Raji (cell line): ENCODE results near the gene TRIM39.

Source experiments
- POLR2A ChIP-seq: IDR thresholded peaks from 2 replicates; pipeline ENCODE4 v1.6.1; 2011; ENCODE audit warnings: low read depth, low read length, control low read depth; ENCODE audit not compliant: insufficient read depth

TRIM39 gene

DNA sequence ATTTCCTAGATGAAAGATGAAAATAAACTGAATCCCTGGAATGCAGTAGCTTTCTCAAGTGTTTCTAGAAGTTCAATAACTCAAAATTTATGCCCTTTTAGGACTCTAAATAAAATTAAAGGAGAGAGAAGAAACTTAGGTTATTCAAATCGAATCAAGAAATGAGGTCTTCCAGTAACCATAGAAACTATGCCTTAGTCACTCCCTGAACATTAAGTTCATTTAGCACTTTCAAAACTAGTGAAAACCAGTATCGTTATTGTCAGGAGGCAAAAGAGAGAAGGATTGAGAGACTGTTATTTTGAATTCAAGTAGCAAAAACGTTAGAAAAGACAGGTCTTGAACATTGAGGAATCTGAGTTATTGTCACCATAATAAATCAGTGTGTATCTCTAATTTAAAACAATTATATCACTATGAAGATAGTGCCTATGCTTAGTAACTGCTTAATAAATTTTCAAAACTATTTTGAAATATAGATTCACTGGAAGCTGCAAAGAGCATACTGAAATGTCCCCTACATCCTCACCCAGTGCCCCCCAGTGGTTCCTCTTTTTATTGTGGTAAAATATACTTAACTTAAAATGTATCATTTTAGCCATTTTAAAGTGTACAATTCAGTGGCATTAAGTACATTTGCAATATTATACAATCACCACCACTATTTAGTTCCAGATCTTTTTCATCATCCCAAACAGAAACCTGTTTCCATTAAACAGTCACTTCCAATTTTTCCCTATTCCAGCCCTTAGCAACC lies 22.9 kb downstream of the TRIM39 start:
- TF ChIP-seq POLR2A: no peak

DNA sequence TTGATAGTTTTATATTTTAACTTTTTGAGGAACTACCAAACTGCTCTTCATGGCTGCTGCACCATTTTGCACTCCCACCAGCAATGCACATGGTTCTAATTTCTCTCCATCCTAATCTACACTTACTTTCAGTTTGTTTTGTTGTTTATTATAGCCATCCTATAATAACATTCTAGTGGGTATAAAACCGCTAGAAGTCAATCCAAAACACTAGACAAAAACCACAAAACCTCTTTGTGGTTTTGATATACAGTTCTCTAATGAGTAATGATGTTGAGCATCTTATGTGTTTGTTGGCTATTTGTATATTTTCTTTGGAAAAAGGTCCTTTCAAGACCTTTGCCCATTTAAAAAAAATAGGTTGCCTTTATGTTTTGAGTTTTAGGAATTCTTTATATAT lies 23.8 kb downstream of the TRIM39 start:
- no peak for TF ChIP-seq POLR2A

DNA sequence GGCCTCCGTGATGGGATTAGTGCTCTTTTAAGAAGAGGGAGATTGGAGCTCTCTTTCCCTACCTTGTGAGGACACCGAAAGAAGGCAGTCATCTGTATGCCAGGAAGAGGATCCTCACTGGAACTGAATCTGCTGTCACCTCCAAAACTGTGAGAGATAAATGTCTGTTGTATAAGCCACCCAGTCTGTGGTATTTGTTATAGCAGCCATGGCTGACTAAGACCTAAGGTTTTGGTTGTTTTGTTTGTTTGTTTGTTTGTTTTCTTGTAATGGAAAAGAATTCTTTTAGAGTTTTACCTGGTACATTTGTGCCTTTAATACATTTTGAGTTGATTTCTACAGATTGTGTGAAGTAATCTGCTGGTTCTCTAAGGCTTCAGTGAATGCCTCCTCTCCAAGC lies 25.8 kb downstream of the TRIM39 start:
- no peak for TF ChIP-seq POLR2A

DNA sequence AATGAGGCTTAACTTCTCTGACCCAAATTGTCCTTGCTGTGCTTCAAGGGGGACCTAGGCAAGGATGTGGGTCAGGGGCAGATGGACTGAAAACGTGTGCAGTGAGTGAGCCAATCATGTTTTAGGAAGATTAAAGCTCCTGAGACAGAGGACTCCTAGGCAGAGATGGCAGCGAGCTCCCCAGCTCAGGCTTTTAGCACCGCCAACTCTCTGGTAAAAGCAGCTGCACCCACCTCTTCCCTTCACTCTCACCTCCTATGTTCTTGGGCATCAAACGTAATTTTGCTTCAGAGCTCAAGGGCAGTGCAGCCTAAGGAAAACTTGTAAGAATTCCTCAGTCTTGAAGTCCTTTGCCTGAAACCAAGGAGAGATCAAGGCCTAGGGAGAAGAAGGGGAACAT lies 28.6 kb downstream of the TRIM39 start:
- TF ChIP-seq POLR2A: no peak

DNA sequence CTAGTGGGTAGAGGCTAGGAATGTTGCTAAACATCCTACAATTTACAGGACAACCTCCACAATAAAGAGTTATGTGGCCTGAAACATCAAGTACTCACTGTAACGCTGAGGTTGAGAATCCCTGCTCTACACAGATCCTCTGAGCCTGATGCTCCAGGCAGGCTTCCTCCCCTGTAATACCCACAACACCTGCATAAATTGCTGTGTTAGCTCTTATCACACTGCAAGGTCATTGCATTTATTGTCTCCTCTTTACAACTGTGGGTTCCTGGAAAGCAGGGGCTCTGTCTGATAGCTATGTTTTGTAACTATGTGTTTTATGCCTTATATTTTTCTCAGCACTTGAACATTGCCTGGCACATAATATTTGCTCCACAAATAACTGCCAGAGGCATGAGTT lies 29.8 kb downstream of the TRIM39 start:
- no peak for TF ChIP-seq POLR2A

DNA sequence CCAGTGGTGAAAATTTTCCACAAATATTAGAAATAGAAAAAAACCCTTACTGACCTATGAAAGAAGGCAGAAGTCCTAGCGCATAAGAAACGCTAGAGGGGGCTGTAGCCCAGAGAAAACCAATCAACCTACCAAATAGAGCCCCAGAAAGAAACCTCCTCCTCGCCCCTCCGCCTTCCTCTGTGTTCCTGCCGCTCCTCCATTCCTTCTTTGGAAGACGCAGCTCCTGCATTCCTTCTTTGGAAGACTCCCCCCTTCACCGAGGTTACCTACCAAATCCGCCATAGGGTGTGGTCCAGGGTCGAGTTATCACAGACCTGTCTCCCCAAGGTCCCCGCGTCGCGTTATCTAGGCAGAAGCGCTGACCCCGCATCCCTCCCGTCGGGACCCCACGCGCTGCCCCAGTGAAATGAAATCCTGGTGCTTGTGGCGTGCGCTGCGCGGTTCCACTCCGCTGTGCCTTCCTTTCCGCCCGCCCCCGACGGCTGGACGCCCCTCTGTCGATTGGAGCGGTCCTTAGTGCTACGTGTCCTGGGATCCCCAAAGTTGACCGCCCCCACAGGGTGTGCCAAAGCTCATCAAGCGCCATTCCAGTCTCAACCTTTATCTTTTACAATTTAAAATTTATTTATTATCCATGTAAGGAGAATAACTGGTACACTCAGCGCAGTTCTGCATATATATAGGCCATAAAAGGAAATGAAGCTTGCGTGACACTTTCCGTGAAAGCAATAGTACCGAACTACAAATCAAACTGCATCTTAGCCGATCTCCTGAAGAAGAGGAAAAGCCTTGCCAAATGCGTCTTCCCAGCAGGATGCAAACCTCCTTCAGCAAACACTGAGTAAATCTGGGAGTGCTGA lies 31.2 kb downstream of the TRIM39 start:
- TF ChIP-seq POLR2A: no peak

DNA sequence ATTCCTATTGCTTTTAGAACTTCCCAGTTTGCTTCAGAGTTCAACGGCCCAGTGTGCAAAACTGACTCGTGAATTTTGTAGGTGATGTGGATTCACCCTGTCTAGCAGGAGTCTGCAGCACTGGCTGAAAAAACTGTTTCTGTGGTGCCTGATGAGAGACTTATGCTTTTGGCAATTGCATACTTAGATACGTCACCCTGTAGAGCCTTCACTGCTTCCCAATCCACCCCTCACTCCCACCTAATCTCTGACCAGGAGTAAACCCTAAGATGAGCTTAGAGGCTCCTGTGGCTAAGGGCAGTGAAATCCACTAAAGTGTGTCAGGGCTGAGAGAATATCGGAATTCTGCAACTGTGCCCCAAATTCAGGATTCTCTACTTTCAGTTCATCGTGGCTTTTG lies 32.5 kb downstream of the TRIM39 start:
- TF ChIP-seq POLR2A: no peak

DNA sequence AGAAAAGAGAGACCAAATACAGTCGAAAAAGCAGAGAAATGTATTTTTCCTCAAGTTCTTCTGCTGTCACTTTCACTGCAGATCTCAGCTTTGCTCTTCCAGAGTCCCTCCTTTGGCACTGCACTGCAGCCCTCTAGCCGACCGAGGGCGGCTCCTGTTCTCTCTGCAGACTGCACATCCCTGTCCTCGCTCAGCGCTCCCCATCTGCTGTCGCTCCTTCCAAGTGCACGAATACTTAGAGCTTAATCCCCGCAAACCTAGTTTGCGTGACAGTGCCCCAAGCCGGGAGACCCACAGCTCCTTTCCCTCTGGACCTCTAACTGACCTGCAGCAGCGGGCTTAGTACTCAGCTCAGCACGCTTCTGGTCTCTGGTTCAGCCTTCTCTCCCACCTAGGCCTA lies 33.4 kb downstream of the TRIM39 start:
- TF ChIP-seq POLR2A: no peak

DNA sequence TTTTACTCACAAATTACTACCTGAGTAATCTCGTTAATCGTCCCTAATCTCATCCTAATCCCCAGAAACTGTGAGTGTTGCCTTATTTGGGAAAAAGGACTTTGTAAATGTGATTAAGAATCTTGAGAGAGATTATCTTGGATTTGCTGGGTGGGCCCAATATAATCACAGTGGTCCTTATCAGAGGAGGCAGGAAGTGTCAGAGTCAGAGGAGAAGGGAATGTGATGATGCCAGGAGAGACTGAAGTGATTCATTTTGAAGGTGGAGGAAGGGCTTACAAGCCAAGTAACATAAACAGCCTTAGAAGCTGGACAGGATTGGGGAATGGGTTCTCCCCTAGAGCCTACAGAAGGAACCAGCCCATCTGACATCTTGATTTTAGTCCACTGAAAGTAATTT lies 34.9 kb downstream of the TRIM39 start:
- no peak for TF ChIP-seq POLR2A

DNA sequence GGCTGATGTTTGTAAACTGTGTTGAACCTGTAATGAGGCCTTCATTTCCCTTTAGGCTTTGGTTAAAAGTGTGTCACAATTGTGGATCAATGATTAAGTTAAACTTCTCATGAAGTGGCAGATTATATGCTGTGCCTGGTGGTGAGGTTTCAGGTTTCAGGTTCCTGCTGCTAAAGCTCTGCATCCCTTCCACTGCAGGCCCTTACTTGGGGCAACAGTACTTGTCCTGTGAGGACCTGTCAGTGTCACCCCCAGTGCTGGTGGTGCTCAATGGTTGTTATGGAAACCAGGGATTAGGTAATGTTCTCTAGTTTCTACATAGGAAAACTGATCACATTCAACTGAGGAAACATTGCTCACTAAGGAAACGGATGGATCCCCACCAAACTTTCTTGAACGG lies 36.7 kb downstream of the TRIM39 start:
- no peak for TF ChIP-seq POLR2A

DNA sequence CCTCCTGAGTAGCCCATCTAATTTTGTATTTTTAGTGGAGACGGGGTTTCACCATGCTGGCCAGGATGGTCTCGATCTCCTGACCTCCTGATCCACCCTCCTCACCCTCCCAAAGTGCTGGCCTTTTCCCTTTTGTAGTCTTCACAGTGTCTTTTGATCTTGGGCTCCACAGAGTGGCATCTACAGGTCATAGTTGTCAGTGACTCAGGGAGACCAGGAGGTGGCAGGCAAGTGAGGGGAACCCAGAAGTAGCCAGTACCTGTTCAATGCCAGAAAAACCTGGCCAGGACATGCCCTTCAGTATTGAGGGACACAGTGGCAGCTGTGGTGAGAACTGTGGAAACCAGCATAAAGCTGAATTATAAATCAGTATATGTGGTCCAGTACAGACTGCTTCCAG lies 37.9 kb downstream of the TRIM39 start:
- TF ChIP-seq POLR2A: no peak

DNA sequence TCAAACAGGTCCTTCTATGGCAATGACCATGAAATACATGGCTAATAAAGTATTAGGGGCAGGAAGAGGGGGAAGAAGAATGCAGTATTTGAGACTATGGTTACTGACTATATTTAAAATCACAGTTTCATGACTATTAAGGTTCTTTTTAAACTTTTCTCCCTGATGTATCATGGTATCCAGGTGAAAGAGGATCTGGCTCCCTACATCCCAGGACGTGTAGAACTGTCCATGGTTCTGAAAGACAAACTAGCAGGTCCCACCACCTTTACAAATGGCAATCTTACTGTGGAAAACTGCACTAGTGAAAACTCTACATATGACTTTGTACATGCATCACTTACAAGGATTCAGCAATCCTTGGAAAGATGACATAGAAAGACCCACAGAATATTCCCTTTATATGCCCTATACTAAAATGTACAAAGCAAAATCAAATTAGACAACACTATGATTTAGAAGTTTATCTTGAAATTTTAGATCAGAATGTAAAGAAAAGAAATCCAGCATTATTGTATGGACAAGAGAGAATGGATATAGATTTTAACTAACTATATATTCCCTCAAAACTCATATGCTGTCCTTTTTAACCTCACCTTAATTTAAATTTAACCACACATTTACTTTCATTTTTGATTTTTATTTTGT lies 51.7 kb downstream of the TRIM39 start:
- TF ChIP-seq POLR2A: no peak

DNA sequence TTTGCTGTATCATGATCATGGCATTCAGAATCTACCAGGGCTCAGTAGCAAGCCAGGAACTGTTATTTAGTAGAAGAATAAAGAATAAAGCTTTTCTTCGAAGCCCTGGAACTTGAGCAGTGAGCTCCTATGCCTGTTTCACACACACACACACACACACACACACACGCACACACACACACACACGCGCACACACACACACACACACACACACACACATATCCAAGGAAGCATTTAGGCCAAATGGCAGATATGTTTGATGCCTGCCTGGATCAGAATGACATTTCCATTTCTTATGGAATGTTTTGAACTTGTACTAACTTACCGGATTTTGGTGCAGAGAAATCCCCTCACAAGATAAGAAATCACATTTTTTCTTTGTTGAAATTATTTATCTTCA lies 53.7 kb downstream of the TRIM39 start:
- no peak for TF ChIP-seq POLR2A

DNA sequence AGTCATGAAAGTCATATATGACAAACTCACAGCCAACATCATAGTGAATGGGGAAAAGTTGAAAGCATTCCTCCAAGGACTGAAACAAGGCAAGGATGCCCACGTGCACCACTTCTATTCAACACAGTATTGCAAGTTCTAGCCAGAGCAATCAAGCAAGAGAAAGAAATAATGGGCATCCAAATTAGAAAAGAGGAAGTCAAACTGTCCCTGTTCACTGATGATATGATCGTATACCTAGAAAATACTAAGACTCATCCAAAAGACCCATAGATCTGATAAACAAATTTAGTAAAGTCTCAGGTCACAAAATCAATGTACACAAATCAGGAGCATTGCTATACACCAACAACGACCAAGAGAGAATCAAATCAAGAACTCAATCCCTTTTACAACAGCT lies 59.4 kb downstream of the TRIM39 start:
- no peak for TF ChIP-seq POLR2A

DNA sequence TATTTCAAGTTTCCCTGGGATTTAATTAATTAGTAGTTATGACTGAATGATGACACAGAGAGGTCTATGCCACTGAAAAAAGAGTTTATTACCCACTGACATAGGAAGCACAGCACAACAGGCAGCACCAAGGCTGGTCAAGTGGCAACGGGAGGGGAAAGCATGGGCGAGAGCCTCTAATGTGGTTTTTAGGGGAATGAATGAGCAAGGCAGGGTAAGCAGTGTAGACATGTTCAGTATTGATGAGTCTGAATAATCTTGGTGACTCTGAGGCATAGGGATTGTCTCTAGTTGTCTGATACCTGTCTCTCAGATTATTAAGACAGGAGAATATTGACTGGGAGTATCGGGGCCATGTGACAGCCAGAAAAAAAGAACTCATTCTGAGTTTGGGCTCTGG lies 64.5 kb downstream of the TRIM39 start:
- TF ChIP-seq POLR2A: no peak
